Hepatic stellate cell (primary cell): ENCODE results near the gene SEL1L2.

Experiments
- DNase-seq: peaks from one replicate; pipeline ENCODE4 v3.0.0; 2011; ENCODE audit warnings: low spot score

Gene SEL1L2

DNA sequence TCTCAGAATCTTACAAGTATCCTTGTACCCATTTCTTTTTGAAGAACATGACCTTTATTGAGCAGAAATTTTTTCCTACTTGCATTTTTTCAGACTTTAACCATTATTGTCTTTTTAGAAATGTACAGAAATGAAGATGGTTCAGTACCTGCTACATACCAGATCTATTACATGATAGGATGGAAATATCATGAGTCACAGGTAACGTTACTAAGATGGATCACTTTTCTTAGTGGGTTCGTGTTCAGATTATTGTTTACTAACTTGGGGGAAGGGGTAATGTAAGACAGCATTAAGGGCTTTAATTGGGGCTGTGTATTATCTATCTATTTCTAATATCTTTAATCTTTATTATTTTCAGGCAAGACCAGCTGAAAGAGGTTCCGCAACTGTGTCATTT is 173.7 kb downstream of the SEL1L2 start:
- no peak for DNase-seq

DNA sequence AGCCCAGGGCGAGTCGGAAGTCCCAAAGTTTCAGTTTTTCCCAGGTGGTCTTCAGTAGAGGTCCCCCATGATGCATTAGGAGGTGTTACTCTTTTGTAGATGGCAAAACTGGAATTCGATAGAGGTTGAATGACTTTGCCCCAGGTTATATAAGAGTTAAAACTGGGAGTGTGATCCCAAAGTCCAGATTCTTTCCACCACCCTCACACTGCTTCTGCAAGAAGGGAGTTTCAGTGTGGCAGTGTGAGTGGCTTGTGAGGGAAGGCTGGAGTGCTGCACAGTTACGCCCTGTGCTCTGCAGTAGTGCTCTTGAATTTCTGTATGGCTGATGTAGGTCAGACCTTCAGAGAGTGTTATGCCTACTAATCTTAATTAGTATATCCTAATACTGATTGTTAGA is 175.7 kb downstream of the SEL1L2 start:
- DNase-seq = no peak

DNA sequence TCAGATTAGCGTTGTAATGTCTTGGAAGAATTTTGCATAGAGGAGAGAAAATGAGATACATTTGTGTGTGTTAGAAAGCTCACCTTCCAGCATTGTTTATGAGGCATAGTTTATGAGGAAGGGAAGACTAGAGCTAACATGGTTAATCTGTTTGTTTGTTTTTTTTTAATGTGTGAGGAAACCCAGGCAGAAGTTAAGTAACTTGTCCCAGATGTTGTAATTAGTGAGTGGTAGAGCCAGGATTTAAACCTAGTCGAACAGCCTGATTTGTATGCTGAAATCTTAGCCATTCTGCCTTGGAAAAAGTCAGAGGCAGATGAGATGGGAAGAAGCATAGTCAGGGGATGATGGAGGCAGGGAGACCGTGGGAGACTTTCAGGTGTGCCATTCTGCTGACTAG is 176.5 kb downstream of the SEL1L2 start:
- DNase-seq = no peak

DNA sequence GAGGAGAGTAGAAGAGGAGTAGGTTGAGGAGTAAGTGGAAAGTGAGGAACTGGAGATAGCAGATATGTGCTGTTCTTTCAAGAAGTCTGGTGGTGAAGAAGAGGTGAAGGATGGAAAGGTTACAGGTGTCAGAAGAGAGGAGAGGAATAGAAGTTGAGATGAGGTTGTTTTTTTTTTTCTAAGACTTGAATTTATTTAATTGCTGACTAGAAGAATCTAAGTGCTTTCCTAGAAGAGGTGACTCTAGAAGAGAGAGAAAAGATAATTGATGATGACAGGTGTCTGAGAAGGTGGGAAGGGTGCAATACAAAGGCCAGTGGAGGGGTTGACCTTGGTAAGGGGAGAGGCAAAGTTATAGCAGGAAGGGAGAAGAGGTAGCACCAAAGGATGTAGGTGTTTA is 180.0 kb downstream of the SEL1L2 start:
- DNase-seq = no peak

DNA sequence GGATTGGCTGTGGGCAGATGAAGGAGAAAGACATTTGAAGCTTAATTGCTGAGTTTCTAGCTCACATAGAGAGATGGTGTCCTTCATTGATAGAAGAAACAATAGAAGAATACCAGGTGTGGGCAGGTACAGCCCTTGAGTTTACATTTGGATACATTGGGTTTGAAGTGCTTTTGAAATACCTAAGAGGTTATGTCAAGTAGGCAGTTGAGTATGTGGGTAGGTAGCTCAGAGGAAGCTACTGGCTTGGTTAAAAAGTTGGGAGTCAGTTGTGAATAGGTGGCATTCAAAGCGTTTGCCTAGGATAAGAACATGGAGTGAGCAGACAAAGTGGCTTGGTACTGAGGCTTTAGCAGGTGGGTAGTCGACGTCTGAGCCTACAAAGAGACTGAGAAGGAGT is 180.6 kb downstream of the SEL1L2 start:
- no peak for DNase-seq

DNA sequence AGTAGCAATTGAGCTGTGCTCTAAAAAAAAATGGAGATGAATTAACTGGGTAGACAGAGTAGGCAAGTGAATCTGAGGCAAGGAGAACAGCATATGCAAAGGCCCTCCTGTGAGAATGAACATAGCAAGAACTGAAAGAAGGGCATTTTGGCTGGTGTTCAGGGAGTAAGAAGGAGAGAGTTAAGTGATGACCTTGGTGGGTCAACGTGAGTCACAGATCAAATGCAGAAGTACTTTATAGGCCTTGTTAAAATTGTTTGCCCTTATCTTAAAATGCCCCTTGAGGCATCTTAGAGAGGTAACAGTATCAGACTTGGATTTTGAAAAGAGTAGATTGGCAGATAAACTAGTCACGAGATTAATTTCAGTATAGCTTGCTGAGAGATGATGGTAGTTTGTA is 181.0 kb downstream of the SEL1L2 start:
- DNase-seq = no peak

DNA sequence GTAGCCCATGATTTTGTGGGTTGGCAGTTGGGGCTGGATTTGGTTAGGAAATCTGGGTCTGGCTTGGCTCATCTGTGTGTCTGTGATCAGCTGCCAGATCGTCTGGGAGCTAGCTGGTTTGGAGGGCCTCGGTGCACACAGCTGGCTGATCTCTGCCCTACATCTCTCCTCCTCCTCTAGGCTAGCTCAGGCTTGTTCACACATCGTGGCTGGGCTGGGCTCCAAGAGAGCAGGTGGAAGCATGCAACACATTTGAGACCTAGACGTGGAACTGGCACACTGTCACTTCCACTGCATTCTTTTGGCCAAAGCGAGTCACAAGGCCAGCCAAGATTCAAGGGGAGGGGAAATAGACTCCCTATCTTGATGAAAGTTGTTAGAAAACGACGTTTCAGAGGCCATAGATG is 189.7 kb downstream of the SEL1L2 start:
- peak; percentile 26 for DNase-seq

DNA sequence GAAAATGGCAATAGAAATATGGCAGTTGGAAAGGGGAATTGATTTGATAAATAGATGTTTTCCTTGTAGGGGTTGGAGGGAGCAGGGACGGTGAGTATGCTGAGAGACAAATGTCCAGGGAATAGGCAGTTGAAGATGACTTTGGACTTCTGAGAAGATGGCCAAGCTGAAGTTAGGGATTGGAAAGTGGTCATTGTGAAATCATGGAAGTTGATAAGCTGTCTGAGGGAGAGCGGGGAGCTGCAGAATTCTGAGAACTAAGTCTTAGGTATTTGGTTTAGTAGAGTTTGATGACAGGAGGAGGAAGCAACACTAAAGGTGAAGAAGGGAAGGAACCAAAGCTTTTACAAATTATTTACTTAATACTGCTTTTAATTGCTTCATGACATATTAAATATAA is 190.4 kb downstream of the SEL1L2 start:
- DNase-seq = no peak
